ENCODE measurements around the gene KIFC3. TPM values are rescaled to one million over a fixed set of nuclear protein-coding genes. Genes with fewer than 3 reads are reported as not detected.
A peak's percentile ranks its signal among the peaks of the same experiment; 100 is the strongest.
"Not testable (repeated sequence)": the region's sequence is repeated elsewhere in the genome, so short reads cannot be mapped to it uniquely, and the experiment has no call there.

KIFC3 gene
- total and polyA plus RNA-seq, 11 donors, result 46.1 to 105 (median 65.6) TPM

DNA sequence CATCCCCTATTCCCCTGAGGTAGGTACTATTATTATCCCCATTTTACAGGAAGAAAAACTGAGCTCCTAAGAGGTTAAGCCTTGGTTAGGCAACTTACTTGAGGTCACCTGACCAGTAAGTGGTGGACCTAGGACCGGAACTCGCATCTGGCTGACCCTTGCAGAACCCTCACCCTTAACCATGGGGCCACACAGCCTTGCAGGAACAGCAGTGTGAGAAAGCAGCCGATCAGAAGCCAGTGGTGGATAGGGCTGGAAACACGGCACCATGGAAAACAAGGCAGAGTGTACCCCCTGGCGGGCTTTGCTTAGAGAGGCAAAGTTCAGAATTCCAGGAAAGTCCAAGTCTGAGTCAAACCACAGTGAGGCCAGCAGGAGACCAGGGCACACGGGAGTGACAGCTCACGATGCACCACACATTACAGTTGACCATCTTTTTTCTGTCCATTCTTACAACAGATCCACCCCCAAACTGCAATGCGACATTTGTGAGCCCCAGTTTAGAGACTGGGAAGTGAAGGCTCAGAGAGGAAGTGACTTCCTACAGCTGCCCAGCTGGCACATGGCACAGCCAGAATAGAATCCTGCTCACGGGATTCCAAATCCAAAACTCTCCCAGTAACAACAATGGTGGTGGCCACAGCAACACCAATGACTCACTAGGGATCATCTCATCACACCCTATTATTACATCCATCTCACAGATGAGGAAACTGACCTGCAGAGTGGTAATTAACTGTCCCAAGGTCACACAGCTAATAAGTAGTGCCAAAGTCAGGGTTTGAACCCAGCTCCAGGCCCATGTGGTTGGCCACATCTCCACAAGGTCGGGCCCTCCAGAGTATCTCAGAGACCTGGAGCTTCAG, 20.3 kb downstream of the KIFC3 start:
- TF ChIP-seq, protein P1, sequence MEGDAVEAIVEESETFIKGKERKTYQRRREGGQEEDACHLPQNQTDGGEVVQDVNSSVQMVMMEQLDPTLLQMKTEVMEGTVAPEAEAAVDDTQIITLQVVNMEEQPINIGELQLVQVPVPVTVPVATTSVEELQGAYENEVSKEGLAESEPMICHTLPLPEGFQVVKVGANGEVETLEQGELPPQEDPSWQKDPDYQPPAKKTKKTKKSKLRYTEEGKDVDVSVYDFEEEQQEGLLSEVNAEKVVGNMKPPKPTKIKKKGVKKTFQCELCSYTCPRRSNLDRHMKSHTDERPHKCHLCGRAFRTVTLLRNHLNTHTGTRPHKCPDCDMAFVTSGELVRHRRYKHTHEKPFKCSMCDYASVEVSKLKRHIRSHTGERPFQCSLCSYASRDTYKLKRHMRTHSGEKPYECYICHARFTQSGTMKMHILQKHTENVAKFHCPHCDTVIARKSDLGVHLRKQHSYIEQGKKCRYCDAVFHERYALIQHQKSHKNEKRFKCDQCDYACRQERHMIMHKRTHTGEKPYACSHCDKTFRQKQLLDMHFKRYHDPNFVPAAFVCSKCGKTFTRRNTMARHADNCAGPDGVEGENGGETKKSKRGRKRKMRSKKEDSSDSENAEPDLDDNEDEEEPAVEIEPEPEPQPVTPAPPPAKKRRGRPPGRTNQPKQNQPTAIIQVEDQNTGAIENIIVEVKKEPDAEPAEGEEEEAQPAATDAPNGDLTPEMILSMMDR (IDR thresholded peaks at IDR 0.05), result no peak
- TF ChIP-seq POLR2A (IDR thresholded peaks at IDR 0.05), result no peak
- Histone ChIP-seq H3K9me3 (no peaks in the 10 kb centered on the region), H3K36me3 (peaks cover 0 to 85% (median 51%) of the 10 kb centered on the region in 9 donors), H3K27me3 (no peaks in the 10 kb centered on the region), H3K27ac (no peak overlapping the region), H3K4me3 (no peak overlapping the region), H3K4me1 (peaks cover 0 to 14% (median 10%) of the 10 kb centered on the region in 12 donors)
- WGBS, 4 donors, result 90 to 92% (median 91%) methylated on average over 10 of the region's 10 CpGs
- DNase-seq (peak in 2 of 5 donors; percentile 11 to 22), ATAC-seq (no peak)
- intact Hi-C loops (cut with DNase I), result loop anchor here in 1 of 10 donors (5.0 kb wide), 1 partner anchor 65 kb away; no protein-coding TSS in a partner anchor

DNA sequence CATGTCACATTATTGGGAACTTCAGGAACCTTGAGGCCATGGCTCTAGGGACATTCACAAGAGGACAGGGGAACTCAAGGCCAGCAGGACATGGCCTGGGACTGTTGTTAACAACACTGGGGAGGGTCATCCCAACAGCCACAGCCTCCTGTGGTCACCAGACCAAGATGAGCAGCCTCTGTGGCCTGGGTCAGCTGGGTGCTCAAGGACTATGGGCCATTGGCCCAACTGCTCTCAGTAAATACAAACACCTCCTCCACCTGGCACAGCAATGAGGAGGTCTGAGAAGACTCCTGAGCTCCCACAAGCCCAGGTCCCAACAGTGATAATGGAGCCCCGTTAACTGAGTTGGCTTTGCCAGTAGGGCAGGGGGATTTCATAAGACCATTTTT, 20.9 kb downstream of the KIFC3 start:
- H3K36me3 ChIP-seq, result peaks cover 0 to 91% (median 56%) of the 10 kb centered on the region in 9 donors
- ATAC-seq, result no peak
- TF ChIP-seq POLR2A (IDR thresholded peaks at IDR 0.05), result no peak
- TF ChIP-seq, protein P1 (IDR thresholded peaks at IDR 0.05), result no peak

DNA sequence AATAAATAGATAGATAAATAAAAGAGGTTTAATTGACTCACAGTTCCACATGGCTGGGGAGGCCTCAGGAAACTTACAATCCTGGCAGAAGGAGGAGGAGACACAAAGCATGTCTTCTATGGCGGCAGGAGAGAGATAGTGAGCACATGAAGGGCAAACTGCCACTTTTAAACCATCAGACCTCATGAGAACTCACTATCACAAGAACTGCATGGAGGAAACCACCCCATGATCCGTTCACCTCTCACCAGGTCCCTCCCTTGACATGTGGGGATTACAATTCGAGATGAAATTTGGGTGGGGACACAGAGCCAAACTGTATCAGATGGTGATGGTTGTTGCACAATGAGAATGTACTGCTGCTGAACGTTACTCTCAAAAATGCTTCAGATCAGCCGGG, 22.5 kb downstream of the KIFC3 start:
- 77 to 85% (median 84%) methylated on average over 5 of the region's 5 CpGs for WGBS, 4 donors
- H3K4me1 ChIP-seq, ATAC-seq, H3K9me3 ChIP-seq, H3K27ac ChIP-seq, H3K27me3 ChIP-seq, H3K4me3 ChIP-seq: not testable (repeated sequence)
- intact Hi-C loops (cut with DNase I), result loop anchor here in 1 of 10 donors (5.0 kb wide), 1 partner anchor 67 kb away; no protein-coding TSS in a partner anchor
- peaks cover 0 to 91% (median 59%) of the 10 kb centered on the region in 9 donors for H3K36me3 ChIP-seq
- peak in 1 of 5 donors; percentile 10 for DNase-seq

More for the DNA sequence above, 20.9 kb downstream of the KIFC3 start:
- Histone ChIP-seq H3K27ac (no peak overlapping the region), H3K4me3 (no peak overlapping the region), H3K9me3 (no peaks in the 10 kb centered on the region), H3K4me1 (peaks cover 0 to 8% (median 3%) of the 10 kb centered on the region in 12 donors), H3K27me3 (no peaks in the 10 kb centered on the region)
- WGBS, 4 donors, result 41 to 100% (median 96%) methylated on average over 1 of the region's 1 CpG
- intact Hi-C loops (cut with DNase I), result loop anchor here in 1 of 10 donors (5.0 kb wide), 1 partner anchor 66 kb away; no protein-coding TSS in a partner anchor
- DNase-seq, result peak in 2 of 5 donors; percentile 5 to 40

DNA sequence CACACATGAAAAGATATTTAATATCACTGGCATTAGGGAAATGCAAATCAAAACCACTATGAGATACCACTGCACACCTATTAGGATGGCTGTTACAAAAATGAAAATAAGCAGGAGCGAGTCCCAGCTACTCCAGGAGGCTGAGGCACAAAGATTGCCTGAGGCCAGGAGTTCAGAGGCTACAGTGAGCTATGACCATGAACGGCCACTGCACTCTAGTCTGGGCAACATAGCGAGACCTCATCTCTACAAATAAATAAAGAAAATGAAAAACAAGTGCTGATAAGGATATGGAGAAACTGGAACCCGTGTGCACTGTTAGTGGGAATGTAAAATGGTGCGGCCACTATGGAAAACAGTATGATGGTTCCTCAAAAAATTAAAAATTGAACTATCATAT, 23.6 kb downstream of the KIFC3 start:
- intact Hi-C loops (cut with DNase I), result no loop called here
- H3K27me3 ChIP-seq, result no peaks in the 10 kb centered on the region
- peaks cover 0 to 8% (median 2%) of the 10 kb centered on the region in 12 donors for H3K4me1 ChIP-seq
- DNase-seq, result no peak
- 88 to 92% (median 90%) methylated on average over 5 of the region's 5 CpGs for WGBS, 4 donors
- no peak overlapping the region for H3K4me3 ChIP-seq
- peaks cover 0 to 84% (median 56%) of the 10 kb centered on the region in 9 donors for H3K36me3 ChIP-seq
- TF ChIP-seq POLR2A (IDR thresholded peaks at IDR 0.05), result no peak
- TF ChIP-seq, protein P1 (IDR thresholded peaks at IDR 0.05), result no peak
- H3K9me3 ChIP-seq, result no peaks in the 10 kb centered on the region
- ATAC-seq, result no peak
- no peak overlapping the region for H3K27ac ChIP-seq

Data from heart left ventricle (tissue), 16 donors.